Activated gamma-delta T cell treated with Interleukin-2 at 50 U/mL for 16 hours (primary cell): ENCODE measurements around the gene PIGK.
"Not testable (repeated sequence)": the region's sequence is repeated elsewhere in the genome, so short reads cannot be mapped to it uniquely, and the experiment has no call there.

Experiments
- DNase-seq: peaks from one replicate; pipeline ENCODE4 v3.0.0-alpha.2; 2020

Gene PIGK

GRCh38 chr1:77219166-77219887, at the start of gene PIGK:
PIGK (minus strand) TSS chr1:77219430; CDS start chr1:77219402, 28 bp downstream.
- peak; percentile 85 for DNase-seq

GRCh38 chr1:77267035-77267434, 47.8 kb upstream of the PIGK start:
- DNase-seq = no peak

- no peak for DNase-seq
These were observed 46.0 kb upstream of the PIGK start for GRCh38 chr1:77265180-77265579.

- DNase-seq = no peak
These were observed 44.5 kb upstream of the PIGK start for GRCh38 chr1:77263708-77264107.

- no peak for DNase-seq
These were observed 34.0 kb upstream of the PIGK start for GRCh38 chr1:77253211-77253610.

GRCh38 chr1:77250126-77250525, 30.9 kb upstream of the PIGK start:
- no peak for DNase-seq

GRCh38 chr1:77245830-77246229, 26.6 kb upstream of the PIGK start:
- no peak for DNase-seq

GRCh38 chr1:77239311-77239710, 20.1 kb upstream of the PIGK start:
- DNase-seq = no peak

GRCh38 chr1:77238462-77238861, 19.2 kb upstream of the PIGK start:
- DNase-seq = no peak

GRCh38 chr1:77234943-77235342, 15.7 kb upstream of the PIGK start:
- no peak for DNase-seq

- no peak for DNase-seq
These were observed 14.9 kb upstream of the PIGK start for GRCh38 chr1:77234096-77234495.

GRCh38 chr1:77232829-77233228, 13.6 kb upstream of the PIGK start:
- DNase-seq = no peak

- no peak for DNase-seq
These were observed 10.8 kb upstream of the PIGK start for GRCh38 chr1:77230051-77230450.

- DNase-seq = no peak
These were observed 9.6 kb upstream of the PIGK start for GRCh38 chr1:77228836-77229235.

- DNase-seq = no peak
These were observed 8.2 kb upstream of the PIGK start for GRCh38 chr1:77227381-77227780.

GRCh38 chr1:77222496-77222895, 3.3 kb upstream of the PIGK start:
- no peak for DNase-seq

- DNase-seq = no peak
These were observed 1.6 kb upstream of the PIGK start for GRCh38 chr1:77220687-77221463.

GRCh38 chr1:77218477-77219165, 609 bp downstream of the PIGK start:
- DNase-seq = no peak

- DNase-seq = not testable (repeated sequence)
These were observed 15.2 kb downstream of the PIGK start for GRCh38 chr1:77204043-77204442.

GRCh38 chr1:77202751-77203150, 16.5 kb downstream of the PIGK start:
- DNase-seq = no peak

- no peak for DNase-seq
These were observed 18.4 kb downstream of the PIGK start for GRCh38 chr1:77200806-77201205.

- no peak for DNase-seq
These were observed 18.9 kb downstream of the PIGK start for GRCh38 chr1:77200293-77200692.

- DNase-seq = no peak
These were observed 21.9 kb downstream of the PIGK start for GRCh38 chr1:77197351-77197750.

- no peak for DNase-seq
These were observed 25.3 kb downstream of the PIGK start for GRCh38 chr1:77193951-77194350.
